Astrocyte of the spinal cord (primary cell): ENCODE measurements around the gene AUTS2.

Source experiments
- DNase-seq: peaks from one replicate; pipeline ENCODE4 v3.0.0; 2011; ENCODE audit warnings: low read depth, low spot score
- H3K4me3 ChIP-seq: 2 replicates; pipeline ENCODE4 v1.5.1; 2011; ENCODE audit warnings: low read depth, mild to moderate bottlenecking, low read length, moderate library complexity
- in situ Hi-C: cut with HindIII; loops from 2 replicates; pipeline ENCODE4 v1.10.0; 2017; ENCODE audit warnings: low sequenced_read_pairs
- TF ChIP-seq, protein P1 (sequence below): IDR thresholded peaks from 2 replicates; pipeline ENCODE4 v1.5.1; 2012; ENCODE audit warnings: low read depth, mild to moderate bottlenecking, low read length, inconsistent platforms

The AUTS2 gene

GRCh38 chr7:70068531-70068930 is 470.3 kb downstream of the AUTS2 start:
- TF ChIP-seq, protein P1, sequence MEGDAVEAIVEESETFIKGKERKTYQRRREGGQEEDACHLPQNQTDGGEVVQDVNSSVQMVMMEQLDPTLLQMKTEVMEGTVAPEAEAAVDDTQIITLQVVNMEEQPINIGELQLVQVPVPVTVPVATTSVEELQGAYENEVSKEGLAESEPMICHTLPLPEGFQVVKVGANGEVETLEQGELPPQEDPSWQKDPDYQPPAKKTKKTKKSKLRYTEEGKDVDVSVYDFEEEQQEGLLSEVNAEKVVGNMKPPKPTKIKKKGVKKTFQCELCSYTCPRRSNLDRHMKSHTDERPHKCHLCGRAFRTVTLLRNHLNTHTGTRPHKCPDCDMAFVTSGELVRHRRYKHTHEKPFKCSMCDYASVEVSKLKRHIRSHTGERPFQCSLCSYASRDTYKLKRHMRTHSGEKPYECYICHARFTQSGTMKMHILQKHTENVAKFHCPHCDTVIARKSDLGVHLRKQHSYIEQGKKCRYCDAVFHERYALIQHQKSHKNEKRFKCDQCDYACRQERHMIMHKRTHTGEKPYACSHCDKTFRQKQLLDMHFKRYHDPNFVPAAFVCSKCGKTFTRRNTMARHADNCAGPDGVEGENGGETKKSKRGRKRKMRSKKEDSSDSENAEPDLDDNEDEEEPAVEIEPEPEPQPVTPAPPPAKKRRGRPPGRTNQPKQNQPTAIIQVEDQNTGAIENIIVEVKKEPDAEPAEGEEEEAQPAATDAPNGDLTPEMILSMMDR, result no peak
- H3K4me3 ChIP-seq, result no peak overlapping the region
- DNase-seq, result no peak
- in situ Hi-C loops, result no loop called here

- H3K4me3 ChIP-seq, result no peak overlapping the region
- TF ChIP-seq, protein P1, result no peak
- in situ Hi-C loops, result no loop called here
- no peak for DNase-seq
These were observed 471.7 kb downstream of the AUTS2 start for GRCh38 chr7:70069977-70070376.

GRCh38 chr7:70071766-70072165 is 473.5 kb downstream of the AUTS2 start:
- in situ Hi-C loops, result no loop called here
- DNase-seq, result no peak
- H3K4me3 ChIP-seq, result no peak overlapping the region
- TF ChIP-seq, protein P1, result no peak

GRCh38 chr7:70072220-70072619 is 473.9 kb downstream of the AUTS2 start:
- TF ChIP-seq, protein P1, result no peak
- no peak overlapping the region for H3K4me3 ChIP-seq
- DNase-seq, result peak; percentile 76

GRCh38 chr7:70076325-70076724 is 478.1 kb downstream of the AUTS2 start:
- in situ Hi-C loops, result no loop called here
- TF ChIP-seq, protein P1, result no peak
- H3K4me3 ChIP-seq, result no peak overlapping the region
- DNase-seq, result no peak

More at GRCh38 chr7:70072220-70072619, 473.9 kb downstream of the AUTS2 start:
- in situ Hi-C loops, result no loop called here

DNA sequence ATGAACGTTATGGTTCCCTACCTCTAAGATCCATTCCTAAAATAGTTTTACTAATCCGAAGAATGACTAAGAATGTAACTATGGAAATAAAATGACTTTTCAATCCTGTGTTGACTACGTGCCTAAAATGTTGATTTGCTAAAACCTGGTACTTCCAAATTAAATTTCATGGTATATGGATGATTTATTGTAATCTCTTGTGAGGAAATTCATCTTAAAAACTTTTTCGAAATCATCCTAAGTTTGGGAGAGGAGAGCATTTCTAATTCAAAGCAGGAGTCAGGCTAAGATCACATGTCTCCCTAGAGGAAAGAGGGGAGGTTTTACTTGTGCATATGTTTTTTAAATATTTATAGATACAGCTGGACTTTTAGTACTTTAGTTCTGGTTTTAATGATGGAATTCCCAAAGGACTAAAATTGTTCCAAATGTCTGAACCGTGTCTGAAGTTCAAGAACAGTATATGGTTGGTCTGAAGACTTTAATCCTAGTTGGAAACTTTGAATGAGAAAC is 483.9 kb downstream of the AUTS2 start:
- TF ChIP-seq, protein P1, result no peak
- in situ Hi-C loops, result no loop called here
- DNase-seq, result no peak

DNA sequence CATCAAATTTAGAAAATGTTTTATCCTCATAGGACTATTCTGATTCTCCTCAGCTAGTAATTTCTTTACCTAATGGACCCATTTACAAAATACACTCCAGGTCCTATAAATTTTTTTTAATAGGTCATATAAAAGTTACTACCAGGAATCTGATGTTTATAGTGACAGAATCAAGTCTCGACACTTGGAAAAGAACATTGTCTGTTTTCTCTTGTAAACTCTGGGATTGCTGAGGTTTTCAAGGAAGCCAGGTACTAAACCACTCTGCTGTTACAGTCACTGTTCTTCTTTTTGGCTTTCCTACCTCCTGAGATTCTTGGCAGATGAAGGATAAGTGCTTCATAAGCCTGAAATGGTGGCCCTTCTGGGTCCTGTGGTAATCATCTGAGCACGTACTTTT is 493.1 kb downstream of the AUTS2 start:
- no peak overlapping the region for H3K4me3 ChIP-seq
- TF ChIP-seq, protein P1, result no peak
- in situ Hi-C loops, result no loop called here
- no peak for DNase-seq

More for the DNA sequence above, 483.9 kb downstream of the AUTS2 start:
- H3K4me3 ChIP-seq, result no peak overlapping the region
